COLO829 (cell line): ENCODE measurements around the gene DDX54.

Source experiments
- DNase-seq: peaks from one replicate; pipeline ENCODE4 v3.0.0; 2012; ENCODE audit warnings: low spot score

Gene DDX54, protein sequence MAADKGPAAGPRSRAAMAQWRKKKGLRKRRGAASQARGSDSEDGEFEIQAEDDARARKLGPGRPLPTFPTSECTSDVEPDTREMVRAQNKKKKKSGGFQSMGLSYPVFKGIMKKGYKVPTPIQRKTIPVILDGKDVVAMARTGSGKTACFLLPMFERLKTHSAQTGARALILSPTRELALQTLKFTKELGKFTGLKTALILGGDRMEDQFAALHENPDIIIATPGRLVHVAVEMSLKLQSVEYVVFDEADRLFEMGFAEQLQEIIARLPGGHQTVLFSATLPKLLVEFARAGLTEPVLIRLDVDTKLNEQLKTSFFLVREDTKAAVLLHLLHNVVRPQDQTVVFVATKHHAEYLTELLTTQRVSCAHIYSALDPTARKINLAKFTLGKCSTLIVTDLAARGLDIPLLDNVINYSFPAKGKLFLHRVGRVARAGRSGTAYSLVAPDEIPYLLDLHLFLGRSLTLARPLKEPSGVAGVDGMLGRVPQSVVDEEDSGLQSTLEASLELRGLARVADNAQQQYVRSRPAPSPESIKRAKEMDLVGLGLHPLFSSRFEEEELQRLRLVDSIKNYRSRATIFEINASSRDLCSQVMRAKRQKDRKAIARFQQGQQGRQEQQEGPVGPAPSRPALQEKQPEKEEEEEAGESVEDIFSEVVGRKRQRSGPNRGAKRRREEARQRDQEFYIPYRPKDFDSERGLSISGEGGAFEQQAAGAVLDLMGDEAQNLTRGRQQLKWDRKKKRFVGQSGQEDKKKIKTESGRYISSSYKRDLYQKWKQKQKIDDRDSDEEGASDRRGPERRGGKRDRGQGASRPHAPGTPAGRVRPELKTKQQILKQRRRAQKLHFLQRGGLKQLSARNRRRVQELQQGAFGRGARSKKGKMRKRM

DNA sequence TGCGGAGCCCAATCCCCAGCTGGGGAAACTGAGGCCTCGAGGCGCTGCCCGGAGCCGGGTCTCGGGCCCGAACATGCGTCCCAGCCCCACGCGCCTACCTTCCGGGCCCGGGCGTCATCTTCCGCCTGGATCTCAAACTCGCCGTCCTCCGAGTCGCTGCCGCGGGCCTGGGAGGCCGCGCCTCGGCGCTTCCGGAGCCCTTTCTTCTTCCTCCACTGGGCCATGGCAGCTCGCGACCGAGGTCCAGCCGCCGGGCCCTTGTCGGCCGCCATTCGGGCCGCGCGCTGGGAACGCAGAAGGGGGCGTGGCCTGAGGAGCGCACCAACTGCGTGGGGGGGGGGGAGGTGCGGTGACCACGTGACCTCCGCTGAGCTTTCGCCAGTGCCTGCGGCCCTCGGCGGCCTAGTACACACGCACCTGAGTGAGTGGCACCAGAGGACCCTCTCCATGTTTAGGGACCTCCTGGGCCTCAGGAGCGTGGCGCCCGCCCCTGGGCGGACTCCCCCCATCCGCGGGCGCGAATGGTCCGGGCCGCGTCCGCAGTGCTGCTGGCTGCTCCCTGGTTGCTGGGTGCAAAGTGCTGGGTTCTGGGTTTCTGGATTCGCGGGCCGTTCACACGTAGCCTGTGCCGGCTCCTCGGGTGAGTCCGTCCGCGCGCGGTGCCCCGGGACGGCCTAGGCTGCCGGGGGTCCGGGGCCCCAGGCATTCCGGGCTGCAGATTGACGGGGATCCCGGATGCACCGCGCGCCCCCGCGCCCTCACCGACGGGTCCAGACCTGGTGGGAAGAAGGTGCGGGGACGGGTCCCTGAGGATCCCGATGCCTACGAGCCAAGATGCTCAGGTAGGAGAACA lies at the start of gene DDX54, which contains the start of gene RITA1:
DDX54 (minus strand) TSS at position 299 of the 853 bp plus-strand sequence; CDS start at position 272, 27 bp downstream.
RITA1 (plus strand) TSS at position 542 of the 853 bp plus-strand sequence. CDS start 1,026 bp downstream, outside the sequence.
- DNase-seq, result peak; percentile 44

DNA sequence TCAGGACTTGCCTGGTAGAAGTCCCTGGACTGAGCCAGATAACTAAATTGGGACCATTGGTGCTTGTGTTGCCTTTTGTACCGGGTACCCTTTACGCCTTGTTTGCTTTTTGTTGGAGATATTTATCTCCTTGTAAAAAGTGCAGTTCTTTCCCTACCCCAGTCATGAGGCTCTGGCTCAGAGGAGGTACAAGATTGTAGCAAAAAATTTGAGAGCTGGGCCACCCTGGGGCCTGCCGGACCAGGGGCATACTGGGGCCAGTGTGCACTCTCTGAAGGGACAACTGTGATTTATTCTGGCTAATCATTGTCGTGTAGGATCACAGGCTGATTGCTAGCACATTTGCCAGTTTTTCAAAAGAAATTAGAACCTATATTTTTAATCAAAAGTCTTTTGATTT lies 49.2 kb upstream of the DDX54 start:
- DNase-seq, result no peak

DNA sequence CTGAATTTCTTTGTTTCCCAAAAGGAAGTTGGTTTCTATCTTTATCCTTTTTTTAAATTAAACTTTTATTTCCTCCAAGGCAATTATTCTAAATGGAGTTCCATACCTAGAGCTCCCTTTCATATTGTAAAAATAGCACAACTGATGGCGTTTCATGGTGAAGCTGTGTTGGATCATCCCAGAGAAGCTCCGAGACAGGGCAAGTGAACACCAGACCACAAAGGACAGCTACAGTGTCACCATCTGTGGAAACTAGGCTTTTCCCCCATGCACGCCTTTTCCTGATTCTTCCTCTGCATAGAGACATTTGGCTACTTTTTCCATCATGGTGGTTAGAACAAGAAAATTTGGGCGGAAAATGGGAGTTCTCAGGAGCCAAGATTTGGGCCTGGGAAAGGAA lies 48.7 kb upstream of the DDX54 start:
- no peak for DNase-seq

DNA sequence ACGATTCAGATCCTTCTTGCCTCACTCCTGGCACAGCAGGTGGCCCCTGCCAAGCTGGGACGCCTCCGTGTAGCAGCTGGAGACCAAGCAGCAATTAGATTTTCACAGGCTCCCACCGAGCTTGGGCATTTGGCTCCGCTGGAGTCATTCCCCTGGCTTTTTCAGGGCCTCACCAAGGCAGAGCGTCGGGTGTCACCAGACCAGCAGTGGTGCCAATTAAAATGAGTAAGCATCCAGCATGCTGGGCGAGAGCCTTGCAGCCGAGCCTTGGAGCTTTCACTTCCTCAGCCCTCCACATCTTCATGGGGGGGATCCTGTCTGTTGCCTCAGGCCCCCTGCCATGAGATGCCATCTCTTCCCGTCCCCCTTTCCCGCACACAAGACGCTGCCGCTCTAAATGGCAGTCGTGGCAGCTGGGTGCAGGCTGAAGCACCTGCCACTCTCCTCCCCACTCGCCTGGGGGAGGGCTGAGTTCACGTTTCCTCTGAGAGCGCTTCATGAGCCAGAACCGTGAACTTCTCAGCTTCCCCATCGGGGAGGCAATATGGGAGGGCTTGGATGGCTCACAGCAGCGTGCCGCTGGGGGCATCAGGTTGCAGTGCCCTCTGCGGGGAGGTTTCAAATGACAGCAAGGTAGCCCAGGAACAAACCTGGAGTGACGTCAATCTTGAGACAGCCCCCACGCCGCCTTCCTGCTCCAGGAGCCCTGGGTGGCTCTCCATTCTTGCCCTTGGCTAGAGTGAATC lies 47.7 kb upstream of the DDX54 start:
- DNase-seq, result no peak

DNA sequence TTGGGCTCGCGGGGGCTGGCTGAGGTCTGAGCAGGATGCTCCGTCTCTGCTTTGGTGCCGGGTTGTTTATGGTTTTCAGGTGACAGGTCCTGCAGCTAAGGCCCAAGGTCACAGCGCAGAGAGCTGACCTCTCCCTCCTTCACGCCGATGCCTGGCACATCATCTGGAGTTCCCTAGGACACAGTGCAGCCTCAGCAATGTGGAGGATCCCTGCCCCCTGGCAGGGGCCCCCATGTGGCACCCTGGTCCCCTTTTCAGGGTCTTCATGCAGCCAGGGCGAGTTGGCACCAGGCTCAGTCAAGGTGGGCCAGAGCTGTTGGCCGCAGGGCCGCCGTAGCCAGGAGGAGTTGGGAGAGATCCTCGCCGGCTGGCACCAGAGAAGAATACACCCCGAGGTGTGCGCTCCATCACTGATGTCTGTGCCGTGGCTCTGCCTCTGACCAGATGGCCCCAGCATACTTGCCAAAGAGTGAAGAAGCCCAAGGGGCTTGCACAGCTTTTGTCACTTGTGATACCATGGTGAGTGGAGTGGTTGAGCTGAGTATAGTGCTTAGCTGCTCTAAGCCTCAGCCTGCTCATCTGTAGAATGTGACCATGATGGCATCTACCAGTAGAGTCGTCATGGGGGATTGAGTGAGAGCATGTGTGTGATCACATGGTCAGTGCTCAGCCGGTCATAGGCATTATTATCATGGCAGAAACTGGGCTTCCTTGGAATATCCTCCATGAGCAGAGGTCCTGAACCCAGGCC lies 47.0 kb upstream of the DDX54 start:
- no peak for DNase-seq

DNA sequence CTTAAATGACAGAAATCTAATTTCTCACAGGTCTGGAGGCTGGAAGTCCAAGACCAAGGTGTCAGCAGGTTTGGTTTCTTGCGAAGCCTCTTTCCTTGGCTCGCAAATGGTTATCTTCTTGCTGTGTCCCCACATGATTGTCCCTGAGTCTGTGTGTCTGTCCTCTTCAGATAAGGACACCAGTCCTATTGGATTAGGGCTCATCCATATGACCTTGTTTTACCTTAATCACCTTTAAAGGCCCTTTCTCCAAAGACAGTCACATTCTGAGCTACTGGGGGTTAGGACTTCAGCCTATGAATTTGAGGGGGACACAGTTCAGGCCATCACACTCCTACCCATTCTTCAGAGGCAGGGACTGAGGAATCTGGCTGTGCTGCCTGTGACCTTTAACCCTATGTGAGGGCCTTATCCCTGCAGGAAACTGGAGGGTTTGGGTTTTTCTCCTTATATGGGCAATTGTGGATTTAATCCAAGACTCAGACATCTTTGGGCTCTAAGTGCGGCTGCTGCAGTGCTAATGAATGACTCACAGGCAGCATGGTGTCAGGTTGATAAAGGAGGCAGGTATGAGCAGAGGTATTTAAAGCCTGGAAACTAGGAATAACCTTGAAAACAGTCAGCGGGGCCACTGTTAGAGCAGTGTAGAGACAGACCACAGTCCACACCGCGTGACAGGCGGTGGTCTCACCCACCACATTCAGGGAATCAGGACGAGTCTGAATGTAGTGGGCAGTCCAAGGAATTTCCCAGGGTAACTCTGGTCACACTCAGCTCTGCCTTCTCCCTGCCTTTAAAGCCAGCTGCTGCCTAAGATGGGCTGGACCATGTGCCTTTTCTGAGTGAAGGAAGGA lies 46.2 kb upstream of the DDX54 start:
- no peak for DNase-seq

DNA sequence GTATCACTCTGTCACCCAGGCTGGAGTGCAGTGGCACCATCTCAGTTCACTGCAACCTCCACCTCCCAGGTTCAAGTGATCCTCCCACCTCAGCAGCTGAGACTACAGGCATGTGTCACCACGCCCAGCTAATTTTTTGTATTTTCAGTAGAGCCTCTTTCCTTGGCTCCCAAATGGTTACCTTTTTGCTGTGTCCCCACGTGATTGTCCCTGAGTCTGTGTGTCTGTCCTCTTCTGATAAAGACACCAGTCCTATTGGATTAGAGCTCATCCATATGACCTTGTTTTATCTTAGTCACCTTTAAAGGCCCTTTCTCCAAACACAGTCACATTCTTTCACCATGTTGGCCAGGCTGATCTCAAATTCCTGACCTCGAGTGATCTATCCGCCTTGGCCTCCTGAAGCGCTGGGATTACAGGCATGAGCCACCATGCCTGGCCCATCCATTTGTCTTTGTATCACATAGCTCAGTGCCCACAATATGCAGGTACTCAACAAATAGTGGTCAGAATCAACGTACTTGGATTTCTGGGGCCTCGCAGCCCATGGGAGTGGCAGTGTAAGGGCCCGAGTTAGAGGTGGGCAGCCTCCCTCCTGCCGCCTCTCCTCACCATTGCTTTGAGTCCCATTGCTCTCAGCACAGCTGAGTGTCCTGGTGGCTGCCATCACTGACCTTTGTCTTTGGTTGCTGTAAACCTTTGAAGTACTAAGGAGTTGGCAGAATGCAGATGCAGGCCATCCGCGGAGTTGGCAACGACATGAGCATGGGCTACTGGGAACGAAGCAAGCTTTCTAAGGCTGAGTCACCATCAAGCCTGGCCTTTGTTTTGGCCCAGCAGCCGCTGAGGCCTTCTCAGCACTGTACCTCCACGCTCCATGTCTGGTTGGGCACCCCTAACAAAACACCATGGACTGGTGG lies 45.3 kb upstream of the DDX54 start:
- no peak for DNase-seq

DNA sequence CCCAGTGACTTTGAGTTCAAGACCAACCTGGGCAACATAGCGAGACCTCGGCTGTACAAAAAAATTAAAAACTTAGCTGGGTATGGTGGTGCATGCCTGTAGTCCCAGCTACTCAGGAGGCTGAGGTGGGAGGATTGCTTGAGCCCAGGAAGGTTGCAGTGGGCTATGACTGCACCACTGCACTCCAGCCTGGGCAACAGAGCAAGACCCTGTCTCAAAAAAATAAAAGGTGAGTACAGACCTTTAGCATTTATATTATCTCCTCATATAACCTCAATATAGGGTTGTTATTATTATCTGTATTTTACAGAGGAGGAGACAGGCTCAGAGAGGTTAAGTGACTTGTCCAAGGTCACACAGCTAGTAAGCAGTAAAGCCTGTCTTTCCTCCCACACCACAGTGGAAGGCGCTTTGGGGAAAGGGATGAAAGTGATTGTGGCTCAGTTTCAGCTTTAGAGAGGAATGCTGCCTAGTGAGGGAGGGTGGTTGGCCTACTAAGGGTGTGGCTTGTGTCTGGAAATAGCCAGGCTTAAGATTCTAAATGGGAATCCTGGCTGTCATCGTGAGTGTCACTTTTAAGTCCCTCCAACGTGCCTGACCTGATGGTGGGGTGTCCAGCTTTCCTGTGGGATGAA lies 43.2 kb upstream of the DDX54 start:
- DNase-seq, result no peak

DNA sequence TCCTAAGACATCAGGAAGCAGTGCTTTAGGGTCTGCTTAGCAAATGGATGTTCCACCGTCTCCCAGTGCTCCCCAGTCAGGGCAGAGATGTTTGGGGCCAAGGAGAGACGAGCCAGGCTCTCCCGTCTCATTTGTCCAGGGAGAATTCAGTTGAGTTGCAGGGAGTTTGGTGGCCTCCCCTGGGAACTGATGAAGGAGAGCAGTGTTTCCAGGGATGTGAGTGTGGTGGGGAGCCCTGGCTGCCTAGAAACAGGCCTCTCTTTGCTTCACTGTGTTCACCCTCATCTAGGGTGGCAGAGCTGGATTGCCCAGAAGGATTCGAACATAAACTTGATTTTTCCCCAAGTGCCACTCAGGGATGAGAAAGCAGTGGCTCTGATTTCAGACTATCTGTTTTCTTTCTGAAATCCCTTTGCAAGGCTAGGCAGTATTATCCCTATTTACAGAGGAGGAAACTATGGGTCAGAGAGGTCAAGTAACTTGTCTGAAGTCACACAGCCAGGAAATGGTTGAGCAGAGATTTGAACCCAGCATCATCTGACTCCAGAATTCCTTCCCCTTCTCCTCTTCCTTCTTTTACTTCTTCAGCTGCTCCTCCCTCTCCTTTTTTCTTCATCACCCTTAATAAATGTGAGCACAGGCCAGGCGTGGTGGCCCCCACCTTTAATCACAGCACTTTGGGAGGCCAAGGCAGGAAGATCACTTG lies 42.6 kb upstream of the DDX54 start:
- no peak for DNase-seq

DNA sequence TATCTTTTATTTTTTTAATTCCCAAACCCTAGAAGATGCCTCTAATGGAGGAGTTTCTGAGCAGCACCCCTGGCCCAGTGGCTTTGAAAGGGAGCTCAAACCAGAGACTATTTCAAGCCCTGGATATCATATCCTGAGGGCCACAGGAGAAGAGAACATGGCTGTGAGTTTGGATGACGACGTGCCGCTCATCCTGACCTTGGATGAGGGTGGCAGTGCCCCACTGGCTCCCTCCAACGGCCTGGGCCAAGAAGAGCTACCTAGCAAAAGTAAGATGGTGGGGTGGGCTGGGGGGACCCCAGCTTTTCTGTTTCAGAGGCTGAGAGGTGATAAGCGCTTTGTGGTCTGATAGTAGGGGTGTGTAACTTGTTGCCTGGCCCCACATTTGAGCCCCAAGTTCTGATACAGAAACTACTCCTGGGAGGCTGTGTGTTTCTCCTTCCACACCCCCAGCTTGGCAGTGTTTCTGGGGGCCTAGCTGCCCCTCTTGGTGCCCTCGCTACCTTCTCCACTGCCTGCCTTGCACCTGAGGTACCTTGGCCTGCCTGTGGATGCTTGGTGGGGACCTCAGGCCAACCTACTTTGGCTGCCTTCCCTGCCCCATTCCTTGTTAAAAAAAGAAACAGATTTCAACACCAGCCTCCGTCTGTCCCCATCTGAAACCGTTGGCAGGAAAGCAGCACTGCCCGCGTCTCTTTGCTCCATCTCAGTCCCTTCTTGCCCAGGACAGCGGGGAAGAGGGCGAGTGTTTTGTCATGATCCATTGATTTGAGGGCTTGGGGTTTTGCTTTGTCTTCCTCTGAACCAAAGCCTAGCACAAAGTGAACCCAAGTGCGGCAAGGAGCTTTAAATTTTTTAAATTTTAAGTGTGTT lies 41.7 kb upstream of the DDX54 start:
- no peak for DNase-seq

DNA sequence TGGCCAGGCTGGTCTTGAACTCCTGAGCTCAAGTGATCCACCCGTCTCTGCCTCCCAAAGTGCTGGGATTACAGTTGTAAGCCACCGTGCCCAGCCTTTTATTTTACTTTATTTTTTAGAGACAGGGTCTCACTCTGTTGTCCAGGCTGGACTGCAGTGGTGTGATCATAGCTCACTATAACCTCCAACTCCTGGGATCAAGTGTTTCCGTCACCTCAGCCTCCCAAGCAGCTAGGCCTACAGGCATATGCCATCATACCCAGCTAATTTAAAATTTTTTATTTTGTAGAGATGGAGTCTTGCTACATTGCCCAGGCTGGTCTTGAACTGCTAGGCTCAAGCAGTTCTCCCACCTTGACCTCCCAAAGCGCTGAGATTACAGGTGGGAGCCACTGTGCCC lies 39.7 kb upstream of the DDX54 start:
- DNase-seq, result no peak

DNA sequence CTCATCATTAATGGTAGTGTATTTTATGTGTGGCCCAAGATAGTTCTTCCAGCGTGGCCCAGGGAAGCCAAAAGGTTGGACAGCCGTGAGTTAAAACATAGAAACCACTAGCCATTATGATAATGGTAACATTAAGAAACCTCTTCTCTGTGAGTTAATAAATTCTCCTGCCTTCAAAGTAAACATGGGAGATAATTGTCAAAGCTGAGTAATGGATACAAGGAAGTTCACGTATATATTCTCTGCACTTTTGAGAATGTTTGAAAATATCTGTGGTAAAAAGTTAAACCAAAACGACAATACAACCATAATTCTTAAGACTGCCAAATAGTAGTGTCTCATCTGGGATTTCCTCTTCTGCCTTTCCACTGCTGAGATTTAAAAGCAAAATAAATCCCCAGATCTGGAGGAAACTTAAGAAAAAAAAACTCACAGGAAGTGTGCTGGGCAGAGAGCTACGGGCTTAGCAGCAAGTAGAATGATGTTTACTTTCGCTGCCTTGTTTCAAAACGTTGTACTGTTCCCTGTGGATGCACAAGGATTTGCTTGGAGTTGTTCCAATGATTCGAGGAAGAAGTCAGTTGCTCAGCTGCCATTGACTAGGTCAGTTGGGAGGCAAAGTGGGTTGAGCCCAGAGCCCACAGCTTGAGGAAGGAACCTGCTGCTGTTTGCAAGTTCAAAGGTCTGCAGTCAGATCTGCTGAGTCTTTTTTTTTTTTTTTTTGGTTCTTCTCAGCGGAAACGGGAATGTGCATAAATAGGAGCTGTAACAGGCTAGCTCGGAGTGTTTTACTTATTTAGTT lies 37.7 kb upstream of the DDX54 start:
- peak; percentile 70 for DNase-seq

DNA sequence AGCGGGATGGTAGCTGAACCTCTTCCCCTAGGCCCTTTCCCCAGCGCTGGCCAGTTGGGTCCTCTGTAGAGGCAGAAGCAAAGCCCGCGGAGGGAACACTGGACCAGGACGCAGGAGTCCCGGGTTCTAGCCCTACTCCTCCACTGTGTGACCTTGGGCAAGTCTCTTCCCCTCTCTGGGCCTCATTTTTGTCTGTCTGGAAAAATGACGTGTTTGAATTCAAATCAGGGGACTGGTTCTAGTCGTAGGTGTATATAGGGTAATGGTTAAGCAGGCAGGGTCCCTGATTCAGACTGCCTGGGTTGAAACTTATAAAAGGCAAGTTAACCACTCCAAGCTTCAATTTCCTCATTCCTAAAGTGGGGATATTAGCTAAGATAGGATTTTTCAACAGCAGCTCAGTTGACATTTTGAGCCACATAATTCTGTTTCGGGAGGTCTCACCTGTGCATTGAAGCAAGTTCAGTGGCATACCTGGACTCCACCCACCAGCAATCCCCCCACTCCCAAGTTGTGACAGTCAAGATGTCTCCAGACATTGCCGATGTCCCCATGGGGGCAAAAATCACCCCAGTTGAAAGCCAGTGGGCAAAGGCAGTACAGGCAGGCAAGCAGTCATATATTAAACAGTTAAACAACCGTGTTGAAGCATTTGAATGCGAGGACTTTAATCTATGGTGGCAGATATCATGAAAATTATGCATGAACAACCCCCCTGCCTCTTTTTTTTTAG lies 36.9 kb upstream of the DDX54 start:
- no peak for DNase-seq

DNA sequence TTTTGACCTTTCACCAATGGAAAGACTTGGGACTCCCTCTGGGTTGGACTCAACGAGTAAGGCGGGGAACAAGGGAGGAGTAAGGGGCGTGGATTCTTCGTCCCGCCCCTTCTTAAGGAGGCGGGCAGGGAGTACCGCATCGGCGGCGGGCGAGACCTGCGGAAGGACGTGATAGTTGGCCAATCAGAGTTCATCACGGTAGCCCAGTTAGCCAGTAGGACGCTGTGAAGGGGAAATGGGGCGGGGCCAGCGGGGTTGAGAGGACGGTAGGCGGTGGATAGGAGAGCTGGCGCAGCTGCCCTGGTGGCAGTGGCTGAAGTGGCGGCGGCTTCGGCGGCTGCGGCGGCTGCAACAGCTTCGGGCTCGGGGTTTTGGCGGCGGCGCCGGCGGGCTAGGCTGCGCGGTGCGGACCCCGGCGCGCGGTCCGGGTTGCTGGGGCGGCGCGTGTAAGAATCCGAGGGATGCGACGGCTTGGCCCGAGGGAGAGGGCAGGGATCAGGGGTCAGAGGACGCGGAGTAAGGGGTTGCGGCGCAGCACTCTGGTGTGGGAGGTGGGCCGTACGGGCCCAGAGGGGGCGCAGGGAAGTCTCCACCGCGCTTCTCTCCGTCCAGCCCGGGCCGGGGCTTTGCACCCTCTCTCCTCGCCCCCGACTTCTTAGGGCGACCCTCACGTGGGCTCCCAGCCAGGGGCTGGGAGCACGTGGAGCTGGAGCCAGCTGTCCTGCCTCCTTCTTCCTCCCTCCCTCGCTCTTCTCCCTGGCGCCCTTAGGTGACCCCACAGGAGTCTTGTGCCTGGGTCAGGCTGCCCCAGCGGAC lies 36.1 kb upstream of the DDX54 start, which contains the start of gene TPCN1:
TPCN1 (plus strand) TSS at position 284 of the 816 bp plus-strand sequence. CDS start 5,389 bp downstream, outside the sequence.
- DNase-seq, result peak; percentile 95
